Measurements from ENCODE around the gene AGAP1. TPM values are rescaled to one million over a fixed set of nuclear protein-coding genes. Genes with fewer than 3 reads are reported as not detected.
"Not testable (repeated sequence)": the region's sequence is repeated elsewhere in the genome, so short reads cannot be mapped to it uniquely, and the experiment has no call there.

AGAP1 gene
- total RNA-seq, 4 donors from 2014 or later = 13.7 to 18.5 (median 17.1) TPM

- no peak overlapping the region for H3K4me3 ChIP-seq (ENCODE audit: low read depth, poor library complexity, severe bottlenecking)
- 86 to 88% methylated on average over 12 of the region's 12 CpGs for WGBS, 2 donors
- intact Hi-C loops (cut with DNase I; ENCODE audit: low total_unique reads) = no loop called here
- no peak for DNase-seq (ENCODE audit: low spot score in 2 of 2)
- TF ChIP-seq CTCF (IDR thresholded peaks at IDR 0.05) (no peak), POLR2A (IDR thresholded peaks at IDR 0.05) (no peak)
Observed at GRCh38 chr2:235601960-235602704, 108.3 kb downstream of the AGAP1 start.

GRCh38 chr2:235602971-235603370 lies 109.1 kb downstream of the AGAP1 start:
- H3K4me3 ChIP-seq (ENCODE audit: low read depth, poor library complexity, severe bottlenecking); intact Hi-C loops (cut with DNase I; ENCODE audit: low total_unique reads); DNase-seq (ENCODE audit: low spot score in 2 of 2): not testable (repeated sequence)
- WGBS, 2 donors = 77 to 80% methylated on average over 7 of the region's 7 CpGs

GRCh38 chr2:235603659-235604058 lies 109.8 kb downstream of the AGAP1 start:
- TF ChIP-seq CTCF (IDR thresholded peaks at IDR 0.05) (no peak), POLR2A (IDR thresholded peaks at IDR 0.05) (no peak)
- intact Hi-C loops (cut with DNase I; ENCODE audit: low total_unique reads) = no loop called here
- no peak overlapping the region for H3K4me3 ChIP-seq (ENCODE audit: low read depth, poor library complexity, severe bottlenecking)
- 86 to 91% methylated on average over 8 of the region's 8 CpGs for WGBS, 2 donors
- no peak for DNase-seq (ENCODE audit: low spot score in 2 of 2)

GRCh38 chr2:235605312-235606003 lies 111.6 kb downstream of the AGAP1 start:
- H3K4me3 ChIP-seq (ENCODE audit: low read depth, poor library complexity, severe bottlenecking) = no peak overlapping the region
- TF ChIP-seq CTCF (IDR thresholded peaks at IDR 0.05) (no peak), POLR2A (IDR thresholded peaks at IDR 0.05) (no peak)
- intact Hi-C loops (cut with DNase I; ENCODE audit: low total_unique reads) = no loop called here
- peak; percentile 84 to 96 for DNase-seq (ENCODE audit: low spot score in 2 of 2)
- 41 to 42% methylated on average over 22 of the region's 22 CpGs for WGBS, 2 donors

GRCh38 chr2:235606004-235606715 lies 112.3 kb downstream of the AGAP1 start:
- intact Hi-C loops (cut with DNase I; ENCODE audit: low total_unique reads) = no loop called here
- TF ChIP-seq CTCF (IDR thresholded peaks at IDR 0.05) (no peak), POLR2A (IDR thresholded peaks at IDR 0.05) (no peak)
- no peak overlapping the region for H3K4me3 ChIP-seq (ENCODE audit: low read depth, poor library complexity, severe bottlenecking)
- DNase-seq (ENCODE audit: low spot score in 2 of 2) = no peak
- WGBS, 2 donors = 71 to 74% methylated on average over 10 of the region's 10 CpGs
